Measurements from ENCODE around the gene TGFBR2.

TGFBR2 gene

GRCh38 chr3:30676424-30677346 is 70.3 kb downstream of the TGFBR2 start:
- DNase-seq: no peak

GRCh38 chr3:30677347-30677685 is 70.9 kb downstream of the TGFBR2 start:
- DNase-seq: no peak

GRCh38 chr3:30679045-30679444 is 72.6 kb downstream of the TGFBR2 start:
- no peak for DNase-seq

- peak; percentile 9 for DNase-seq
Observed at GRCh38 chr3:30680789-30681648, 74.6 kb downstream of the TGFBR2 start.

- no peak for DNase-seq
Observed at GRCh38 chr3:30681649-30682211, 75.3 kb downstream of the TGFBR2 start.

GRCh38 chr3:30682434-30683155 is 76.2 kb downstream of the TGFBR2 start:
- DNase-seq: no peak

GRCh38 chr3:30683769-30684168 is 77.4 kb downstream of the TGFBR2 start:
- DNase-seq: no peak

- no peak for DNase-seq
Observed at GRCh38 chr3:30684356-30684755, 78.0 kb downstream of the TGFBR2 start.

GRCh38 chr3:30685267-30685667 is 78.9 kb downstream of the TGFBR2 start:
- no peak for DNase-seq

GRCh38 chr3:30686176-30686575 is 79.8 kb downstream of the TGFBR2 start:
- DNase-seq: no peak

- no peak for DNase-seq
Observed at GRCh38 chr3:30686799-30687198, 80.4 kb downstream of the TGFBR2 start.

GRCh38 chr3:30687930-30688570 is 81.6 kb downstream of the TGFBR2 start:
- DNase-seq: no peak

- DNase-seq: no peak
Observed at GRCh38 chr3:30688776-30689641, 82.6 kb downstream of the TGFBR2 start.

GRCh38 chr3:30690199-30690598 is 83.8 kb downstream of the TGFBR2 start:
- DNase-seq: no peak

GRCh38 chr3:30691249-30691880 is 85.0 kb downstream of the TGFBR2 start:
- DNase-seq: no peak

GRCh38 chr3:30691944-30692343 is 85.5 kb downstream of the TGFBR2 start:
- no peak for DNase-seq

- no peak for DNase-seq
Observed at GRCh38 chr3:30692498-30693130, 86.2 kb downstream of the TGFBR2 start.

GRCh38 chr3:30693470-30694120 is 87.2 kb downstream of the TGFBR2 start:
- peak; percentile 37 for DNase-seq

- DNase-seq: no peak
Observed at GRCh38 chr3:30694148-30694547, 87.7 kb downstream of the TGFBR2 start.

- DNase-seq: no peak
Observed at GRCh38 chr3:30694668-30695067, 88.3 kb downstream of the TGFBR2 start.
